GM10266 (cell line): ENCODE results near the gene METAP2.

Experiments used
- DNase-seq: peaks from one replicate; pipeline ENCODE4 v3.0.0; 2012; ENCODE audit errors: extremely low spot score
- CTCF ChIP-seq: IDR thresholded peaks from 2 replicates; pipeline ENCODE4 v1.5.1; 2012; ENCODE audit warnings: mild to moderate bottlenecking, low read depth; ENCODE audit not compliant: control insufficient read depth, insufficient read depth; ENCODE audit errors: missing control alignments

The METAP2 gene

DNA sequence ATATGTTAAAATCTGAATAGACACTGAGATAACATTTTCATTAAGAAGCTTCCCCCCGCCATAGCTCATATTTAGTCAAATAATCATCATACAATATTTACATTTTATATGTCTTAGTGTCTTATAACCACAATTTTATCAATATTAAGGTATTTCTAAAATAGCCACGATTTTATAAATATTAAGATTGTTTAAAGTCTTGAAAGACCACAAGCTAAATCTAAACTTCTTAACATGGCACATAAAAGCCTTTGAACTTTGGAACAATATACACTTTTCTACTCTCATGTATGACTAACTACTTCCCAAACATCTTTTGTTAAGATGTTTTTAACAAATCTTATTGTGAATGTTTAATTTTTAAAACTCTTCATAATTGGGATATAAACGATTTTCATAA lies 70.8 kb downstream of the METAP2 start:
- DNase-seq = no peak
- no peak for TF ChIP-seq CTCF

DNA sequence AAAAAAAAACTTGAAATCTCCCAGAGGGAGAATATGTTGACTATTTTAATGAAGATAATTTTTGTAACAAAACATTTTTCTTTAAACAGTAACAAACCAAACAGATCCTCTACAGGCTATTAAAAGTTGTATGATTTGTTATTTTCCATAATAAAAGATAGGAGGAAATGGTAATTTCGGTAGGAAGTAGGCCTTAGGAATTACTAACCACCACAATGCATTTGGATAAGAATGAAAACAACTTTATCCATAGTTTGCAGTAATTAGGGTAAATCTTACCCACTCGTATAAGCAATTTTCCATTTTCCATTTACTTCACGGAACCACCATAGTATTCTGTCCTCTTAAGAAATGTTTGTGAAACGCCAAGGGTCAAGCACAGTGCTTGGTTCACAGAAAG lies 71.4 kb downstream of the METAP2 start:
- DNase-seq = no peak

GRCh38 chr12:95545731-95546490 lies 72.0 kb downstream of the METAP2 start:
- TF ChIP-seq CTCF = no peak
- DNase-seq = no peak

More for the DNA sequence above, 71.4 kb downstream of the METAP2 start:
- no peak for TF ChIP-seq CTCF

- no peak for TF ChIP-seq CTCF
- no peak for DNase-seq
Measured at GRCh38 chr12:95546491-95546813, 72.5 kb downstream of the METAP2 start.

GRCh38 chr12:95547522-95548055 lies 73.6 kb downstream of the METAP2 start:
- no peak for TF ChIP-seq CTCF
- DNase-seq = no peak

- no peak for DNase-seq
- no peak for TF ChIP-seq CTCF
Measured at GRCh38 chr12:95548056-95548538, 74.1 kb downstream of the METAP2 start.
